HepG2 (cell line): ENCODE data around the gene RGL1.

Experiments used
- EP300 ChIP-seq, 3 experiments: sonication (generic) in 1 of 3; formaldehyde crosslinking in 1 of 3; IDR thresholded peaks; 2 replicates each; pipeline versions ENCODE4 v1.5.1 to v1.6.1; 2011 to 2020; ENCODE audit warnings: low read depth in 2 of 3, low read length in 2 of 3, borderline replicate concordance in 1 of 3, improper control_type of control experiment in 1 of 3, mild to moderate bottlenecking in 1 of 3, missing genetic modification reagents in 1 of 3, moderate library complexity in 1 of 3
- EZH2 ChIP-seq: conservative IDR thresholded peaks from 2 replicates; pipeline ENCODE4 v1.6.1; 2012; ENCODE audit warnings: mild to moderate bottlenecking, low read depth, low read length, moderate library complexity
- GABPA ChIP-seq, 2 experiments: IDR thresholded peaks; 2 replicates each; pipeline ENCODE4 v1.6.1; 2011 to 2016; ENCODE audit warnings: low read depth in 2 of 2, low read length in 1 of 2, missing biosample characterization in 1 of 2, missing genetic modification characterization in 1 of 2
- HCFC1 ChIP-seq: fragments of 150-350 bp; IDR thresholded peaks from 2 replicates; pipeline ENCODE4 v1.6.1; 2014; ENCODE audit warnings: low read depth, low read length
- JUN ChIP-seq: sonication (generic); formaldehyde crosslinking; IDR thresholded peaks from 2 replicates; pipeline ENCODE4 v1.4.0; 2020; ENCODE audit warnings: mild to moderate bottlenecking, missing genetic modification reagents
- ZNF556 ChIP-seq: sonication (generic); formaldehyde crosslinking; IDR thresholded peaks from 2 replicates; pipeline ENCODE4 v1.4.0; 2020; ENCODE audit warnings: mild to moderate bottlenecking, missing genetic modification reagents, borderline replicate concordance
- ZSCAN25 ChIP-seq: sonication (generic); formaldehyde crosslinking; IDR thresholded peaks from 2 replicates; pipeline ENCODE4 v1.8.0; 2022; ENCODE audit warnings: mild to moderate bottlenecking, missing genetic modification reagents
- TF ChIP-seq, protein P1 (sequence below): sonication (generic); formaldehyde crosslinking; IDR thresholded peaks from 2 replicates; pipeline ENCODE4 v1.5.0; 2020; ENCODE audit warnings: mild to moderate bottlenecking, missing genetic modification reagents, moderate library complexity
- TF ChIP-seq, protein P2 (sequence below): sonication (generic); formaldehyde crosslinking; IDR thresholded peaks from 2 replicates; pipeline ENCODE4 v1.5.1; 2020; ENCODE audit warnings: mild to moderate bottlenecking, missing genetic modification reagents, moderate library complexity

DNA sequence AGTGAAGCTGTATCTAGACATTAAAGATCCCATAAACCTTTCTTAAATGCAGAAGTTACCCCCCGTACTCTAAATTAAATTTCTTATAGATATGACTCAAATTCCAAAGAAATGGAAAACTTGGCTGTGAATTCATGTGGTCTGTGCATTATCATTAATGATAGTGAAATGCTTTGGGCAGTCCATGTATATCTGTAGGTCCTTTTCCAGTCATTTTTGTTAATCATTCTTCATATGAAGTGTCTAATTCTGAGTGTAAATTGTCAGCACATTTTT, 89.3 kb downstream of the RGL1 start:
- TF ChIP-seq GABPA (IDR thresholded peaks at IDR 0.05; ENCODE audit: low read depth, low read length) (no peak), GABPA (CRISPR knock-in tag; IDR thresholded peaks at IDR 0.05; ENCODE audit: low read depth) (no peak), ZSCAN25 (CRISPR knock-in tag) (no peak), HCFC1 (no peak), EP300 (IDR thresholded peaks at IDR 0.05; ENCODE audit: low read depth in 2 of 2, low read length in 2 of 2) (no peak), EP300 (CRISPR knock-in tag; IDR thresholded peaks at IDR 0.05; ENCODE audit: borderline replicate concordance) (no peak), JUN (CRISPR knock-in tag) (no peak), EZH2 (no peak), ZNF556 (no peak)
- TF ChIP-seq, protein P1, sequence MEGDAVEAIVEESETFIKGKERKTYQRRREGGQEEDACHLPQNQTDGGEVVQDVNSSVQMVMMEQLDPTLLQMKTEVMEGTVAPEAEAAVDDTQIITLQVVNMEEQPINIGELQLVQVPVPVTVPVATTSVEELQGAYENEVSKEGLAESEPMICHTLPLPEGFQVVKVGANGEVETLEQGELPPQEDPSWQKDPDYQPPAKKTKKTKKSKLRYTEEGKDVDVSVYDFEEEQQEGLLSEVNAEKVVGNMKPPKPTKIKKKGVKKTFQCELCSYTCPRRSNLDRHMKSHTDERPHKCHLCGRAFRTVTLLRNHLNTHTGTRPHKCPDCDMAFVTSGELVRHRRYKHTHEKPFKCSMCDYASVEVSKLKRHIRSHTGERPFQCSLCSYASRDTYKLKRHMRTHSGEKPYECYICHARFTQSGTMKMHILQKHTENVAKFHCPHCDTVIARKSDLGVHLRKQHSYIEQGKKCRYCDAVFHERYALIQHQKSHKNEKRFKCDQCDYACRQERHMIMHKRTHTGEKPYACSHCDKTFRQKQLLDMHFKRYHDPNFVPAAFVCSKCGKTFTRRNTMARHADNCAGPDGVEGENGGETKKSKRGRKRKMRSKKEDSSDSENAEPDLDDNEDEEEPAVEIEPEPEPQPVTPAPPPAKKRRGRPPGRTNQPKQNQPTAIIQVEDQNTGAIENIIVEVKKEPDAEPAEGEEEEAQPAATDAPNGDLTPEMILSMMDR: no peak
- TF ChIP-seq, protein P2, sequence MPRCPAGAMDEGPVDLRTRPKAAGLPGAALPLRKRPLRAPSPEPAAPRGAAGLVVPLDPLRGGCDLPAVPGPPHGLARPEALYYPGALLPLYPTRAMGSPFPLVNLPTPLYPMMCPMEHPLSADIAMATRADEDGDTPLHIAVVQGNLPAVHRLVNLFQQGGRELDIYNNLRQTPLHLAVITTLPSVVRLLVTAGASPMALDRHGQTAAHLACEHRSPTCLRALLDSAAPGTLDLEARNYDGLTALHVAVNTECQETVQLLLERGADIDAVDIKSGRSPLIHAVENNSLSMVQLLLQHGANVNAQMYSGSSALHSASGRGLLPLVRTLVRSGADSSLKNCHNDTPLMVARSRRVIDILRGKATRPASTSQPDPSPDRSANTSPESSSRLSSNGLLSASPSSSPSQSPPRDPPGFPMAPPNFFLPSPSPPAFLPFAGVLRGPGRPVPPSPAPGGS: no peak
